Hematopoietic multipotent progenitor cell treated with erythropoietin and hydrocortisone succinate and interleukin-3 and kit ligand, for 4 days (in vitro differentiated cells): ENCODE data around the gene MAPKAPK2.

Experiments used
- DNase-seq: peaks from one replicate; pipeline ENCODE4 v3.0.0-alpha.2; 2015

MAPKAPK2 gene

GRCh38 chr1:206783506-206783905, 98.8 kb downstream of the MAPKAPK2 start:
- no peak for DNase-seq
